Osteoblast (primary cell): Measurements from ENCODE around the gene DNAJB2. TPM values are rescaled to one million over a fixed set of nuclear protein-coding genes. Genes with fewer than 3 reads are reported as not detected.
A peak's percentile ranks its signal among the peaks of the same experiment; 100 is the strongest.

Experiments
- DNase-seq: peaks from one replicate; pipeline ENCODE4 v3.0.0; 2011; ENCODE audit warnings: low spot score, mixed read lengths; ENCODE audit not compliant: insufficient read length; ENCODE audit errors: missing footprints
- H2AFZ ChIP-seq: 2 replicates; pipeline ENCODE4 v1.6.0; 2011; ENCODE audit warnings: mild to moderate bottlenecking, low read length
- H3K27ac ChIP-seq: 2 replicates; pipeline ENCODE4 v1.5.1; 2011; ENCODE audit warnings: mild to moderate bottlenecking, low read depth, low read length, moderate library complexity
- H3K27me3 ChIP-seq: 2 replicates; pipeline ENCODE4 v1.6.0; 2012; ENCODE audit warnings: mild to moderate bottlenecking, control low read depth, inconsistent platforms, low read length, moderate library complexity; ENCODE audit not compliant: insufficient read depth
- H3K36me3 ChIP-seq: 2 replicates; pipeline ENCODE4 v1.5.1; 2011; ENCODE audit warnings: mild to moderate bottlenecking, low read length, control low read depth, moderate library complexity; ENCODE audit not compliant: insufficient read depth
- H3K4me1 ChIP-seq: 2 replicates; pipeline ENCODE4 v1.5.1; 2011; ENCODE audit warnings: mild to moderate bottlenecking, low read length, control low read depth, moderate library complexity; ENCODE audit not compliant: insufficient read depth
- H3K4me2 ChIP-seq: 2 replicates; pipeline ENCODE4 v1.6.0; 2011; ENCODE audit warnings: mild to moderate bottlenecking, low read length; ENCODE audit not compliant: insufficient read depth
- H3K4me3 ChIP-seq: fragments of 200-600 bp; sonication (generic); 3 replicates; pipeline ENCODE4 v1.5.1; 2012; ENCODE audit warnings: mild to moderate bottlenecking, low read length, inconsistent platforms; ENCODE audit not compliant: insufficient read depth
- H3K79me2 ChIP-seq: 2 replicates; pipeline ENCODE4 v1.6.0; 2012; ENCODE audit warnings: mild to moderate bottlenecking, low read length, control low read depth, inconsistent platforms; ENCODE audit not compliant: insufficient read depth
- H3K9me3 ChIP-seq: 2 replicates; pipeline ENCODE4 v1.5.1; 2011; ENCODE audit warnings: low read depth, low read length, control low read depth
- H4K20me1 ChIP-seq: 2 replicates; pipeline ENCODE4 v1.6.0; 2012; ENCODE audit warnings: mild to moderate bottlenecking, low read length, control low read depth; ENCODE audit not compliant: insufficient read depth
- CTCF ChIP-seq: IDR thresholded peaks from 2 replicates; pipeline ENCODE4 v1.5.1; 2011; ENCODE audit warnings: mild to moderate bottlenecking, low read depth, low read length, moderate library complexity; ENCODE audit errors: extremely low read depth
- total RNA-seq: library from RNA; depleted of rRNA; stranded (reverse); fragments of >200 nt; gene quantifications from 2 replicates; pipeline ENCODE4 v1.2.3, GENCODE V29; 2012

DNAJB2 gene
- total RNA-seq, 1 donor, result 41.3 TPM

- H4K20me1 ChIP-seq, result no peaks in the 10 kb centered on the region
- peaks cover 7% of the 10 kb centered on the region for H3K27me3 ChIP-seq
- no peak for DNase-seq
These were observed 35.8 kb downstream of the DNAJB2 start for GRCh38 chr2:219314804-219315468.

GRCh38 chr2:219323434-219323833 is 44.3 kb downstream of the DNAJB2 start:
- Histone ChIP-seq H3K27ac (no peak overlapping the region), H3K4me3 (no peak overlapping the region), H3K9me3 (no peaks in the 10 kb centered on the region), H3K36me3 (no peaks in the 10 kb centered on the region), H3K4me1 (no peaks in the 10 kb centered on the region), H2AFZ (no peak overlapping the region), H3K79me2 (no peaks in the 10 kb centered on the region), H3K27me3 (peaks cover 37% of the 10 kb centered on the region), H4K20me1 (no peaks in the 10 kb centered on the region), H3K4me2 (no peak overlapping the region)
- DNase-seq, result no peak
- TF ChIP-seq CTCF, result no peak

More at GRCh38 chr2:219314804-219315468, 35.8 kb downstream of the DNAJB2 start:
- no peak for TF ChIP-seq CTCF
- Histone ChIP-seq H2AFZ (no peak overlapping the region), H3K4me3 (no peak overlapping the region), H3K27ac (no peak overlapping the region), H3K4me1 (peaks cover 4% of the 10 kb centered on the region), H3K9me3 (no peaks in the 10 kb centered on the region), H3K79me2 (no peaks in the 10 kb centered on the region), H3K36me3 (no peaks in the 10 kb centered on the region), H3K4me2 (no peak overlapping the region)

- Histone ChIP-seq H3K4me3 (no peak overlapping the region), H3K36me3 (no peaks in the 10 kb centered on the region), H3K27ac (no peak overlapping the region), H3K4me1 (no peaks in the 10 kb centered on the region), H4K20me1 (no peaks in the 10 kb centered on the region), H2AFZ (no peak overlapping the region), H3K4me2 (no peak overlapping the region), H3K79me2 (no peaks in the 10 kb centered on the region), H3K9me3 (no peaks in the 10 kb centered on the region), H3K27me3 (peaks cover 42% of the 10 kb centered on the region)
- no peak for TF ChIP-seq CTCF
- DNase-seq, result no peak
These were observed 46.0 kb downstream of the DNAJB2 start for GRCh38 chr2:219325136-219325535.

- no peak for TF ChIP-seq CTCF
- peaks cover 42% of the 10 kb centered on the region for H3K27me3 ChIP-seq
- H4K20me1 ChIP-seq, result no peaks in the 10 kb centered on the region
- no peak overlapping the region for H3K27ac ChIP-seq
- H3K79me2 ChIP-seq, result no peaks in the 10 kb centered on the region
- no peaks in the 10 kb centered on the region for H3K36me3 ChIP-seq
- peak; percentile 54 for DNase-seq
- H3K4me2 ChIP-seq, result no peak overlapping the region
- H3K4me1 ChIP-seq, result no peaks in the 10 kb centered on the region
- H2AFZ ChIP-seq, result no peak overlapping the region
- H3K4me3 ChIP-seq, result no peak overlapping the region
- no peaks in the 10 kb centered on the region for H3K9me3 ChIP-seq
These were observed 46.6 kb downstream of the DNAJB2 start for GRCh38 chr2:219325657-219326315.
